Esophagus muscularis mucosa (tissue), 4 donors: Measurements from ENCODE around the gene NTRK3.

Experiments
- EP300 ChIP-seq: sonication (generic); formaldehyde crosslinking; IDR thresholded peaks from one replicate; pipeline ENCODE4 v1.6.1; 2017; ENCODE audit warnings: antibody characterized with exemption
- POLR2A ChIP-seq: fragments of 450-650 bp; IDR thresholded peaks from one replicate; pipeline ENCODE4 v1.6.1; 2017; ENCODE audit warnings: antibody characterized with exemption, moderate library complexity, mild to moderate bottlenecking, low read depth
- POLR2AphosphoS5 ChIP-seq, 2 donors: sonication (generic); formaldehyde crosslinking; IDR thresholded peaks; one replicate each; pipeline ENCODE4 v1.6.1; 2017; ENCODE audit warnings: antibody characterized with exemption in 2 of 2
- TF ChIP-seq, protein P1 (sequence below), 3 experiments: fragments of 200-600 bp in 2 of 3; fragments of 450-650 bp in 1 of 3; sonication (generic) in 2 of 3; IDR thresholded peaks; one replicate each; pipeline ENCODE4 v1.5.1; 2017 to 2019; ENCODE audit warnings: antibody characterized with exemption in 3 of 3, mild to moderate bottlenecking in 2 of 3, moderate library complexity in 1 of 3

DNA sequence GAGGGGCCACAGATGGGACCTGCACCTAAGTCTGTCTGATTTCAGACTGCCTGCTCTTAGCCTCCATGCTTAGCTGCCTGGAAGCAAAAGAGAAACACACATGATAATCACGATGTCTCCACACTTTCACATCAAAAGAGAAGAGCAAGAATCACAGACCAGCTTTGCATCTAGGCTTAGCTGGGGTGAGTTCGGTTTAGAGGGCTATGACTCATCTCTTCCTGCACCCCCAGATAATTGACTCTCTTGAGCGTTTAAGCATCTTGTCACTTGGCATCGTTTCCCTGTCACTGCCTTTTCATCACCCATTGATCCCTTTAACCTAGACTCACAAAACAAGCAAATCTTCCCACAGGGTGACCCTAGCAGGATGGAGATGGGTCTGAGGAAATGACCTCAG lies 124.0 kb downstream of the NTRK3 start:
- TF ChIP-seq, protein P1, sequence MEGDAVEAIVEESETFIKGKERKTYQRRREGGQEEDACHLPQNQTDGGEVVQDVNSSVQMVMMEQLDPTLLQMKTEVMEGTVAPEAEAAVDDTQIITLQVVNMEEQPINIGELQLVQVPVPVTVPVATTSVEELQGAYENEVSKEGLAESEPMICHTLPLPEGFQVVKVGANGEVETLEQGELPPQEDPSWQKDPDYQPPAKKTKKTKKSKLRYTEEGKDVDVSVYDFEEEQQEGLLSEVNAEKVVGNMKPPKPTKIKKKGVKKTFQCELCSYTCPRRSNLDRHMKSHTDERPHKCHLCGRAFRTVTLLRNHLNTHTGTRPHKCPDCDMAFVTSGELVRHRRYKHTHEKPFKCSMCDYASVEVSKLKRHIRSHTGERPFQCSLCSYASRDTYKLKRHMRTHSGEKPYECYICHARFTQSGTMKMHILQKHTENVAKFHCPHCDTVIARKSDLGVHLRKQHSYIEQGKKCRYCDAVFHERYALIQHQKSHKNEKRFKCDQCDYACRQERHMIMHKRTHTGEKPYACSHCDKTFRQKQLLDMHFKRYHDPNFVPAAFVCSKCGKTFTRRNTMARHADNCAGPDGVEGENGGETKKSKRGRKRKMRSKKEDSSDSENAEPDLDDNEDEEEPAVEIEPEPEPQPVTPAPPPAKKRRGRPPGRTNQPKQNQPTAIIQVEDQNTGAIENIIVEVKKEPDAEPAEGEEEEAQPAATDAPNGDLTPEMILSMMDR (IDR thresholded peaks at IDR 0.05) = no peak
- TF ChIP-seq EP300 (no peak), POLR2AphosphoS5 (IDR thresholded peaks at IDR 0.05) (no peak), POLR2A (no peak)
